HS-27A (cell line): ENCODE measurements around the gene ADCY1.
A peak's percentile ranks its signal among the peaks of the same experiment; 100 is the strongest.
"Not testable (repeated sequence)": the region's sequence is repeated elsewhere in the genome, so short reads cannot be mapped to it uniquely, and the experiment has no call there.

Experiments used
- DNase-seq: peaks from one replicate; pipeline ENCODE4 v3.0.0-alpha.2; 2012; ENCODE audit warnings: low read depth, missing footprints

The ADCY1 gene

GRCh38 chr7:45759464-45759863 lies 185.3 kb downstream of the ADCY1 start:
- not testable (repeated sequence) for DNase-seq

- DNase-seq: peak; percentile 77
Observed at GRCh38 chr7:45761545-45762205, 187.5 kb downstream of the ADCY1 start.

GRCh38 chr7:45762225-45762994 lies 188.2 kb downstream of the ADCY1 start:
- DNase-seq: not testable (repeated sequence)

GRCh38 chr7:45768516-45769394 lies 194.6 kb downstream of the ADCY1 start:
- DNase-seq: peak; percentile 81

GRCh38 chr7:45769626-45770025 lies 195.5 kb downstream of the ADCY1 start:
- DNase-seq: not testable (repeated sequence)
